H1 (cell line): ENCODE results near the gene TMEM120B. TPM values are rescaled to one million over a fixed set of nuclear protein-coding genes. Genes with fewer than 3 reads are reported as not detected.

Source experiments
- ASH2L ChIP-seq: fragments of 200-600, 300-600 bp; sonication (generic); IDR thresholded peaks from one replicate; pipeline ENCODE4 v1.7.1; 2017; ENCODE audit warnings: low read length
- CHD7 ChIP-seq: fragments of 300-600 bp; sonication (generic); IDR thresholded peaks from 2 replicates; pipeline ENCODE4 v1.7.1; 2012; ENCODE audit warnings: low read length, moderate library complexity, mild to moderate bottlenecking, inconsistent platforms; ENCODE audit not compliant: insufficient replicate concordance
- EP300 ChIP-seq, 2 experiments: IDR thresholded peaks; 1 replicate in 1 of 2; 2 replicates in 1 of 2; pipeline ENCODE4 v1.6.1; 2011 to 2012; ENCODE audit warnings: low read depth in 2 of 2, low read length in 2 of 2, mild to moderate bottlenecking in 2 of 2, borderline replicate concordance in 1 of 2, inconsistent platforms in 1 of 2, moderate library complexity in 1 of 2
- HDAC2 ChIP-seq, 2 experiments: fragments of 300-600 bp in 1 of 2; sonication (generic) in 1 of 2; IDR thresholded peaks; 2 replicates each; pipeline ENCODE4 v1.6.1; 2011 to 2012; ENCODE audit warnings: low read depth in 2 of 2, low read length in 2 of 2, mild to moderate bottlenecking in 2 of 2, moderate library complexity in 2 of 2, borderline replicate concordance in 1 of 2, inconsistent platforms in 1 of 2
- PHF8 ChIP-seq: fragments of 200-600 bp; sonication (generic); conservative IDR thresholded peaks from 2 replicates; pipeline ENCODE4 v1.7.1; 2012; ENCODE audit warnings: low read depth, mild to moderate bottlenecking, inconsistent platforms, low read length, moderate library complexity
- POLR2A ChIP-seq, 2 experiments: IDR thresholded peaks; 1 replicate in 1 of 2; 2 replicates in 1 of 2; pipeline ENCODE4 v1.6.1; 2011; ENCODE audit warnings: low read depth in 2 of 2, low read length in 2 of 2, mild to moderate bottlenecking in 2 of 2; ENCODE audit errors: control extremely low read depth in 1 of 2
- RXRA ChIP-seq: IDR thresholded peaks from 2 replicates; pipeline ENCODE4 v1.6.1; 2011; ENCODE audit warnings: low read depth, mild to moderate bottlenecking, low read length, moderate library complexity; ENCODE audit not compliant: insufficient read depth
- polyA plus RNA-seq, 7 experiments: library from polyadenylated mRNA; depleted of rRNA in 3 of 7; stranded (reverse) in 5 of 7; unstranded in 2 of 7; fragments of >200 nt in 5 of 7; fragments of 200-250 nt in 2 of 7; gene quantifications; 1 replicate in 5 of 7; 2 replicates in 1 of 7; 4 replicates in 1 of 7; pipeline versions ENCODE4 v1.2.1 to v1.2.3, GENCODE V29; 2011 to 2013; ENCODE audit warnings: missing spikeins in 2 of 7, mixed read lengths in 2 of 7
- total RNA-seq: library from RNA; stranded (reverse); fragmentation: NEBNext Ultra II Directional; extraction: Animal tissue kit (Norgen Biotek cat#: 25700); gene quantifications from 2 replicates; pipeline ENCODE4 v1.2.1, GENCODE V29; 2021
- TF ChIP-seq, protein P1 (sequence below): IDR thresholded peaks from 2 replicates; pipeline ENCODE4 v1.6.1; 2012; ENCODE audit warnings: low read length, inconsistent platforms

TMEM120B gene
- total and polyA plus RNA-seq, 2 of the 8 experiments (the other 6 are each of a cell fraction or from before 2014, with no cell fraction given), result 22.0 to 29.1 TPM

DNA sequence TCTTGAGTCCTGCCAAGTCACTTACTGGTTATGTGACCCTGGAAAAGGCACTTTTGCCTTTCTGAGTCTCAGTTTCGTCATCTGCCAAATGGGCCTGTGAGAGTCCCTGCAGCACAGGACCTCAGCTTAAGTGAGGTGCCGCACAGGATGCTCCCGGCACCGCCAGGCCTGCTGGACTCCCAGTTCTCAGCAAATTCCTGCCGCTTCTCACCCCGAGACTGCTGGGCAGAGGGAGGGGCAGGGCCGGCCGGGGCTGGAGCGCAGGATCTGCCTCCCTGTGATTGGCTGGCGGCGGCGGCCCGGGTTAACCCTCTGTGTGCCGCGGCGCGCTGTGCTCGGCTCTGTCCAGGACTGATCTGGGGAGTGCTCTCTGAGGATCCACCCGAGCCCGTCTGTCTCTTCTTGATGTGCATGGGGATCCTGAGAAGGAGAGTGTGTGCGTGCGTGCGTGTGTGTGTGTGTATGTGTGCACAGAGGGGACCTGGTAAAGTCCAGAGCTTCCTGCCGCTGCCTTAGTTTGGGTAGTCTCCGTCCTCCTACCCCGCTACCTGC lies 99.8 kb downstream of the TMEM120B start (continued):
- TF ChIP-seq RXRA, result no peak
- TF ChIP-seq CHD7, result no peak
- TF ChIP-seq HDAC2 (IDR thresholded peaks at IDR 0.05; ENCODE audit: borderline replicate concordance in 1 of 2, low read depth in 2 of 2, low read length in 2 of 2), result peak in 1 of 2 experiments; percentile 90; a peak in 1 of 4 replicates
- TF ChIP-seq POLR2A (IDR thresholded peaks at IDR 0.05; ENCODE audit: control extremely low read depth in 1 of 2, low read depth in 2 of 2, low read length in 2 of 2), result 0 out of 3 replicates have a peak, but pooled peaks of 1 of the 2 experiments have one; percentile 27
- peak; percentile 17 for TF ChIP-seq ASH2L
- TF ChIP-seq EP300 (IDR thresholded peaks at IDR 0.05; ENCODE audit: borderline replicate concordance in 1 of 2, low read depth in 2 of 2, low read length in 2 of 2), result no peak
- TF ChIP-seq, protein P1, sequence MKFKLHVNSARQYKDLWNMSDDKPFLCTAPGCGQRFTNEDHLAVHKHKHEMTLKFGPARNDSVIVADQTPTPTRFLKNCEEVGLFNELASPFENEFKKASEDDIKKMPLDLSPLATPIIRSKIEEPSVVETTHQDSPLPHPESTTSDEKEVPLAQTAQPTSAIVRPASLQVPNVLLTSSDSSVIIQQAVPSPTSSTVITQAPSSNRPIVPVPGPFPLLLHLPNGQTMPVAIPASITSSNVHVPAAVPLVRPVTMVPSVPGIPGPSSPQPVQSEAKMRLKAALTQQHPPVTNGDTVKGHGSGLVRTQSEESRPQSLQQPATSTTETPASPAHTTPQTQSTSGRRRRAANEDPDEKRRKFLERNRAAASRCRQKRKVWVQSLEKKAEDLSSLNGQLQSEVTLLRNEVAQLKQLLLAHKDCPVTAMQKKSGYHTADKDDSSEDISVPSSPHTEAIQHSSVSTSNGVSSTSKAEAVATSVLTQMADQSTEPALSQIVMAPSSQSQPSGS, result no peak; the same call in 1 of the 2 replicates
- 0 out of 2 replicates have a peak, but pooled peaks have one; percentile 32 for TF ChIP-seq PHF8
